GM12878 (cell line): ENCODE results near the gene RFT1. TPM values are rescaled to one million over a fixed set of nuclear protein-coding genes. Genes with fewer than 3 reads are reported as not detected.

Experiments used
- CEBPZ ChIP-seq: fragments of 150-350 bp; IDR thresholded peaks from 2 replicates; pipeline ENCODE4 v1.6.1; 2016; ENCODE audit warnings: low read depth, low read length
- ETV6 ChIP-seq, 2 experiments: fragments of 450-650 bp in 1 of 2; IDR thresholded peaks in 1 of 2; conservative IDR thresholded peaks in 1 of 2; 2 replicates each; pipeline ENCODE4 v1.6.1; 2014; ENCODE audit warnings: antibody characterized with exemption in 1 of 2, borderline replicate concordance in 1 of 2, low read depth in 1 of 2, mild to moderate bottlenecking in 1 of 2, moderate library complexity in 1 of 2
- JUNB ChIP-seq: IDR thresholded peaks from 2 replicates; pipeline ENCODE4 v1.6.1; 2016; ENCODE audit warnings: antibody characterized with exemption, mild to moderate bottlenecking
- MTA3 ChIP-seq: IDR thresholded peaks from 2 replicates; pipeline ENCODE4 v1.6.1; 2012; ENCODE audit warnings: low read length, inconsistent platforms, borderline replicate concordance
- MXI1 ChIP-seq: fragments of 150-350 bp; IDR thresholded peaks from 2 replicates; pipeline ENCODE4 v1.6.1; 2011; ENCODE audit warnings: low read depth, mild to moderate bottlenecking, inconsistent platforms, low read length, improper control_type of control experiment
- MYB ChIP-seq: fragments of 150-350 bp; IDR thresholded peaks from 2 replicates; pipeline ENCODE4 v1.6.1; 2014; ENCODE audit warnings: mild to moderate bottlenecking, low read depth, low read length, borderline replicate concordance
- NFIC ChIP-seq: IDR thresholded peaks from 2 replicates; pipeline ENCODE4 v1.6.1; 2012; ENCODE audit warnings: low read depth, mild to moderate bottlenecking, inconsistent platforms, low read length, moderate library complexity
- SMAD5 ChIP-seq: IDR thresholded peaks from 2 replicates; pipeline ENCODE4 v1.6.1; 2016; ENCODE audit warnings: antibody characterized with exemption, low read depth
- TARDBP ChIP-seq: IDR thresholded peaks from 2 replicates; pipeline ENCODE4 v1.6.1; 2016; ENCODE audit warnings: borderline replicate concordance
- ZNF687 ChIP-seq: fragments of 450-650 bp; IDR thresholded peaks from 2 replicates; pipeline ENCODE4 v1.6.1; 2017; ENCODE audit warnings: mild to moderate bottlenecking, moderate library complexity
- polyA plus RNA-seq, 11 experiments: library from polyadenylated mRNA; depleted of rRNA in 4 of 11; unstranded in 6 of 11; stranded (reverse) in 5 of 11; fragments of >200 nt; fragmentation: Nextera tagmentation in 4 of 11; fragmentation: Illumina TruSeq in 1 of 11; extraction: Ambion mirVana in 4 of 11; extraction: Trizol in 1 of 11; gene quantifications; 1 replicate in 1 of 11; 2 replicates in 10 of 11; pipeline versions ENCODE4 v1.2.1 to v1.2.3, GENCODE V29; 2011 to 2016; ENCODE audit warnings: inconsistent platforms in 2 of 11, missing spikeins in 2 of 11, low read depth in 1 of 11
- total RNA-seq, 4 experiments: library from RNA; depleted of rRNA in 3 of 4; stranded (reverse); fragments of >200 nt in 3 of 4; fragmentation: Illumina TruSeq in 1 of 4; extraction: Trizol in 1 of 4; gene quantifications; 2 replicates each; pipeline versions ENCODE4 v1.2.1 to v1.2.3, GENCODE V29; 2013 to 2021

RFT1 gene
- total and polyA plus RNA-seq, 10 of the 15 experiments (the other 5 are each of a cell fraction or from before 2014, with no cell fraction given), result 16.6 to 75.1 (median 34.5) TPM

GRCh38 chr3:53142986-53143385 lies 12.8 kb upstream of the RFT1 start (continued):
- TF ChIP-seq MYB (no peak), ETV6 (conservative IDR thresholded peaks at IDR 0.05 in 1 of 2, IDR thresholded peaks at IDR 0.05 in 1 of 2; ENCODE audit: borderline replicate concordance in 1 of 2, low read depth in 1 of 2) (no peak), ZNF687 (peak; percentile 48; the same call in 1 of the 2 replicates), SMAD5 (no peak), NFIC (no peak), TARDBP (no peak), MXI1 (no peak), CEBPZ (no peak), JUNB (no peak), MTA3 (no peak)
